A549 treated with GW870086 at 1 μM for 4 hours (cell line): ENCODE results near the gene CSF1. TPM values are rescaled to one million over a fixed set of nuclear protein-coding genes. Genes with fewer than 3 reads are reported as not detected.

Experiments used
- total RNA-seq: library from RNA; stranded (reverse); fragments of 200-300 nt; extraction: Qiagen RNA extraction; gene quantifications from 5 replicates; pipeline ENCODE4 v1.2.3, GENCODE V29; 2022; ENCODE audit warnings: low read depth

The CSF1 gene, protein sequence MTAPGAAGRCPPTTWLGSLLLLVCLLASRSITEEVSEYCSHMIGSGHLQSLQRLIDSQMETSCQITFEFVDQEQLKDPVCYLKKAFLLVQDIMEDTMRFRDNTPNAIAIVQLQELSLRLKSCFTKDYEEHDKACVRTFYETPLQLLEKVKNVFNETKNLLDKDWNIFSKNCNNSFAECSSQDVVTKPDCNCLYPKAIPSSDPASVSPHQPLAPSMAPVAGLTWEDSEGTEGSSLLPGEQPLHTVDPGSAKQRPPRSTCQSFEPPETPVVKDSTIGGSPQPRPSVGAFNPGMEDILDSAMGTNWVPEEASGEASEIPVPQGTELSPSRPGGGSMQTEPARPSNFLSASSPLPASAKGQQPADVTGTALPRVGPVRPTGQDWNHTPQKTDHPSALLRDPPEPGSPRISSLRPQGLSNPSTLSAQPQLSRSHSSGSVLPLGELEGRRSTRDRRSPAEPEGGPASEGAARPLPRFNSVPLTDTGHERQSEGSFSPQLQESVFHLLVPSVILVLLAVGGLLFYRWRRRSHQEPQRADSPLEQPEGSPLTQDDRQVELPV
- total RNA-seq, result 13.6 to 18.1 TPM (median 16.3 TPM) in 5 replicates

DNA sequence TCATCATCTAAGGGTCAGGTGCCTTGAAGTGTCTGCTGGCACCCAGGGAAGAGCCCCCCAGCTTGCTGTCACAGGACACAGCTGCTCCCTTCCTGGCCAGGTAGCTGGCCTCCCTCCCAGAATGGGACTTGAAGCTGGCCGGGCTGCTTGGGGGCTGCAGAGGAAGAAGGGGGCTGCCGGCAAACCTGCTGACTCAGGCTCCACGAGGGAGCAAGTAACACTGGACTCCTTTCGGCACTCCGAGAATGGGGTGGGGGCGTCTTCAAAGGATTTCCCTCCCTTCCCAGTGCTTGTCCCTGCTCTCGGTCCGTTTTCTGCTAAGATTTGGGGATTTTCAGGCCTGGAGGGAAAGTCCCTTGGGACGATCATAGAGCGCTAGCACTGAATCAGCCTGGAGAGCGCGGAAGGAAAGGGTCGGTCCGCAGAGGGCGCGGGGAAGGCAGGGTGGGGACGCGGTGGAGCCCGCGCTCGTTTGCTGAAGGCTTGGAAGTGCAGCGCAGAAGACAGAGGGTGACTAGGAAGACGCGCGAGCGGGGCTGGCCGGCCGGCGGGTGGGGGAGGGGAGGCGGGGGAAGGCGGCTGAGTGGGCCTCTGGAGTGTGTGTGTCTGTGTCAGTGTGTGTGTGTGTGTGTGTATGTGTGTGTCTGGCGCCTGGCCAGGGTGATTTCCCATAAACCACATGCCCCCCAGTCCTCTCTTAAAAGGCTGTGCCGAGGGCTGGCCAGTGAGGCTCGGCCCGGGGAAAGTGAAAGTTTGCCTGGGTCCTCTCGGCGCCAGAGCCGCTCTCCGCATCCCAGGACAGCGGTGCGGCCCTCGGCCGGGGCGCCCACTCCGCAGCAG is at the start of gene CSF1:
TSS of gene CSF1 (plus strand) at position 727 of the 840 bp plus-strand sequence. CDS start 175 bp downstream, outside the sequence.

Other genes with a start within 250 kb of the CSF1 start
- gene GSTM2, start 242.8 kb upstream of the CSF1 start, total RNA-seq, result 3.0 to 4.0 TPM (median 3.5 TPM) in 5 replicates
- not detected in 5 replicates for gene GSTM1, start 223.0 kb upstream of the CSF1 start, total RNA-seq
- gene GSTM5, start 198.6 kb upstream of the CSF1 start, total RNA-seq, result not detected in 5 replicates
- gene GSTM3, start 169.8 kb upstream of the CSF1 start, total RNA-seq, result 21.5 to 28.1 TPM (median 24.6 TPM) in 5 replicates
- 0.47 to 1.6 TPM (median 0.85 TPM) in 5 replicates for gene EPS8L3, start 146.9 kb upstream of the CSF1 start, total RNA-seq
- 40.9 to 55.3 TPM (median 51.2 TPM) in 5 replicates for gene AHCYL1, start 73.9 kb downstream of the CSF1 start, total RNA-seq
- gene STRIP1, start 123.8 kb downstream of the CSF1 start, total RNA-seq, result 10.8 to 14.4 TPM (median 12.4 TPM) in 5 replicates
- not detected in 5 replicates for gene ALX3, start 159.8 kb downstream of the CSF1 start, total RNA-seq
- not detected in 5 replicates for gene UBL4B, start 201.6 kb downstream of the CSF1 start, total RNA-seq
- 4.1 to 5.5 TPM (median 5.0 TPM) in 5 replicates for gene SLC6A17, start 239.6 kb downstream of the CSF1 start, total RNA-seq